CD1c-positive myeloid dendritic cell (primary cell): ENCODE measurements around the gene ERH.
"Not testable (repeated sequence)": the region's sequence is repeated elsewhere in the genome, so short reads cannot be mapped to it uniquely, and the experiment has no call there.

Experiments used
- DNase-seq: peaks from one replicate; pipeline ENCODE4 v3.0.0-alpha.2; 2016; ENCODE audit errors: extremely low spot score

ERH gene

DNA sequence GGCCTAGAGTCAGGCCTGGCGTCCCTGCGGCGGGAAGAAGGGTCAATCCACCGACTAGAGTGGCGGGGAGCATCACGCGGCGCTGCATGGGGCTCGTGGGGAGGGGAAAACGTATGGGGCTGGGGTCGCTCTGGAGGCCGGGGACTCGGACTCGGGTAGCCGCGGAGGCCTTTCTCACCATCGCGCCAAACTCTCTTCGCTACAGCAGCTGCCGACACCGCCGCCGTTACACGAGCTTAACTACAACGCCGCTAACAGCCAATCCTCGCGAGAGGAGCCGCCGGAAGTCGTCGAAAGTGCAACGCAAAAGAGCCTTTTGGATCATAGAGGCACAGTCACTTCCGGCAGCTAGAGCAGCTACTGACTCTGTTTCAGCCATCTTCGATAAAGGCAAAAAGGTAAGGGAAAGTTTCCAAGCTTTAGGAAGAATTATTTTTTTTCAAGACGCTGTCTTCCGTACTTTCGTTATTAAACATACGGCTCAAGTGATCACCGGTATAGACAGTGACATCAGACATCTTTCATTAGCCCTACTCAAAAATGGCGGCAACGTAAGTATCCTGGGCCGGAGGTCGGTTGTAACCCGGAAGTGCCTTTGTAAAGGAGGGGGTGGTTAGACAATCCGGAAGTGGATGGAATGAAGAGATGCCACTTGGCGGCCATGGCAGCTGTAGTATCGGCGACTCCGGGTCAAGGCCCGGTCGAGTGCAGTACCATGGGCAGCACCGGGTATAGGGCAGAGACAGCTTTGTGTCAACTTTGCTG is at the start of gene ERH, which contains the start of gene SLC39A9:
ERH (minus strand) TSS at position 247 of the 765 bp plus-strand sequence; CDS start at position 181, 66 bp downstream.
SLC39A9 (plus strand) TSS at position 640 of the 765 bp plus-strand sequence. CDS start 678 bp downstream, outside the sequence.
- DNase-seq = peak; percentile 99

DNA sequence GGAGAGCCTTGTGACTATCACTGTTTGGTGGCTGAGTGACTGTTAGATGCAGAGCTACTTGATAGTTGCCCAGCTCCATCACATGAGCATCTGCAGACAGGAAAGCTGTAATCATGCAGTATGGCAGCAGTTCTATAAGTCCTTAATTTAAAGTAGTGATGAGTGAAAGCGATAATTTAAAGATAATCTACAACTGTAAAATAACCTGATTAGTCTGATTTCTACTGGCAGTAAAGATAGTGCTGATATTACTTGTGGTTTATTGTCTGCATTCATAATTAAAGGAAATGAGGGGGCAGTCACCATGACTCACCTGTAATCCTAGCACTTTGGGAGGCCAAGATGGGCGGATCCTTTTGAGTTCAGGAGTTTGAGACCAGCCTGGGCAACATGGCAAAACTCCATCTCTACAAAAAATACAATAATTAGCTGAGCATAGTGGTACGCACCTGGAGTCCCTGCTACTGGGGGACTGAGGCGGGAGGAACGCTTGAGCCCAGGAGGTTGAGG is 45.3 kb upstream of the ERH start:
- DNase-seq = no peak

DNA sequence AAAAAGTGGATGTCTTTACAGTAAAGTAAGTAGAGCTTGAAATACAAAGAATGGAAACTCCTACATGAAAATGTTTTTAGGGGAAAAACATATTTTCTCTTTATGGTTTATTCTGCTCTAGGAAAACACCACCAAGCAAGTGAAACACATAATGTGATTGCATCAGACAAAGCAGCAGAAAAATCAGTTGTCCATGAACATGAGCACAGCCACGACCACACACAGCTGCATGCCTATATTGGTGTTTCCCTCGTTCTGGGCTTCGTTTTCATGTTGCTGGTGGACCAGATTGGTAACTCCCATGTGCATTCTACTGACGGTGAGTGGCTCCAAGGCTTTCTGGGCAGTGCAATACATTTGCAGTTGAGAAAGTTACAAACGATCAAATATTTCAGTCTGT is 43.8 kb upstream of the ERH start:
- DNase-seq = no peak

DNA sequence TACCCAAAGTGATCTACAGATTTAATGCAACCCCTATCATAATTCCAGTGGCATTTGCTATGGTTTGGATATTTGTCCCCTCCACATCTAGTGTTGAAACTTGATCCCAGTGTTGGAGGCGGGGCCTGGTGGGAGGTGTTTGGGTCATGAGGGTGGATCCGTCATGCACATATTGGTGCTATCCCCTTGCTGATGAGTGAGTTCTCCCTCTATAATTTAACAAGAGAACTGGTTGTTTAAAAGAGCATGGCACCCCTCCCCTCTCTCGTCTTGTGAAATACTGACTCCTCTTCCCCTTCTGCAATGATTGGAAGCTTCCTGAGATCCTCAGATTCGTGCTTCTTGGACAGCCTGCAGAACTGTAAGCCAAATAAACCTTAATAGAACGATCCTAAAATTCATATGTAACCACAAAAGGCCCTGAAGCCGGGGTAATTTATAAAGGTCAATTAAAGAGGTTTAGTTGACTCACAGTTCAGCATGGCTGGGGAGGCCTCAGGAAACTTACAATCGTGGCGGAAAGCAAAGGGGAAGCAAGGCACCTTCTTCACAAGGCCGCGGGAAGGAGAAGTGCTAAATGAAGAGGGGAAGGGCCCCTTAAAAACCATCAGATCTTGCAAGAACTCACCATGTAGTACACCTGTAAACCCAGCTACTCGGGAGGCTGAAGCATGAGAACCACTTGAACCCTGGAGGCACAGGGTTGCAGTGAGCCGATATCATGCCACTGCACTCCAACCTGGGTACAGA is 41.6 kb upstream of the ERH start:
- DNase-seq = peak; percentile 36

GRCh38 chr14:69432364-69432763 is 34.3 kb upstream of the ERH start:
- DNase-seq = no peak

DNA sequence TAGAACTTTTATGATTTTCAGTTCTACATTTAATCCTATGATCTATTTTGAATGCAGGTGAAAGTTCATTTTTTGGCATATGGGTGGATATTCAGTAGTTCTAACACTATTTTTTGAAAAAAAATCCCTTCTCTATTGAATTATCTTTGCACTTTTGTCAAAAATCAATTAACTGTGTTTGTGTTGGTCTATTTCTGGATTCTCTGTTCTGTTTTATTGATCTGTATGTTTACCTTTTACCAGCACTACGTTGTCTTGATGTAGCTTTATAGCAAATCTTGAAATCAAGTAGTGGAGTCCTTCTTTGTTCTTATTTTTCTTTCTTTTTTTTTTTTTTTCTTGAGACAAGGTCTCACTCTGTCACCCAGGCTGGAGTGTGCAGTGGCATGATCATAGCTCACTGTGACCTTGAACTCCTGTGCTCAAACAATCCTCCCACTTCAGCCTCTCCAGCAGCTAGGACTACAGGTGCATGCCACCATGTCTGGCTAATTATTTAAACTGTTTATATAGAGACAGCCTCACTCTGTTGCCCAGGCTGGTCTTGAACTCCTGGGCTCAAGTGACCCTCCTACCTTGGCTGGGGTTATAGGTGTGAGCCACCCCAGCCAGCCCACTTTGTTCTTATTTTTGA is 32.3 kb upstream of the ERH start:
- DNase-seq = no peak

GRCh38 chr14:69429643-69430042 is 31.5 kb upstream of the ERH start:
- DNase-seq = no peak

DNA sequence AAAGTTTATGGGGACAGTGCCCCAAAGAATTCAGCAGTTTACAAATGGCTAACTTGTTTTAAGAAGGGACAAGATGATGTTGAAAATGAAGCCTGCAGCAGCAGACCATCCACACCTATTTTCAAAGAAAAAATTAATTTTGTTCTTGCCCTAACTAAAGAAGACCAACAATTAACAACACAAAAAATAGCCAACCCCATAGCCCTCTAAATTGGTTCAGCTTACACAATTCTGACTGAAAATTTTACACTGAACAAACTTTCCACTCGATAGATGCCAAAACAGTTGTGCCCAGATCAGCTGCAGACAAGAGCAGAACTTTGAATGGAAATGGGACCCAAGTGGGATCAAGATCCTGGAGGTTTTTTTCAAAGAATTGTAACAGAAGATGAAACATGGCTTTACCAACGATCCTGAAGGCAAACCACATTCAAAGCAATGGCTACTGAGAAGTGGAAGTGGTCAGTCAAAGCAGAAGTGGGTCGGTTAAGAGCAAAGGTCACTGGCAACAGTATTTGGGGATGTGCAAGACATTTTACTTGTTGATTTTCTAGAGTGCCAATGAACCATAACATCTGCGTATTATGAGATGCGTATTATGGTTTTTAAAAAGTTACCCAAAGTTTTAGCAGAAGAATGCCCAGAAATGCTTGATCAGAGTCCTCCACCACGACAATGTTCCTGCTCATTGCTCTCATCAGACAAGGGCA is 30.3 kb upstream of the ERH start:
- peak; percentile 71 for DNase-seq

- DNase-seq = no peak
Observed at GRCh38 chr14:69427596-69427995, 29.5 kb upstream of the ERH start.

DNA sequence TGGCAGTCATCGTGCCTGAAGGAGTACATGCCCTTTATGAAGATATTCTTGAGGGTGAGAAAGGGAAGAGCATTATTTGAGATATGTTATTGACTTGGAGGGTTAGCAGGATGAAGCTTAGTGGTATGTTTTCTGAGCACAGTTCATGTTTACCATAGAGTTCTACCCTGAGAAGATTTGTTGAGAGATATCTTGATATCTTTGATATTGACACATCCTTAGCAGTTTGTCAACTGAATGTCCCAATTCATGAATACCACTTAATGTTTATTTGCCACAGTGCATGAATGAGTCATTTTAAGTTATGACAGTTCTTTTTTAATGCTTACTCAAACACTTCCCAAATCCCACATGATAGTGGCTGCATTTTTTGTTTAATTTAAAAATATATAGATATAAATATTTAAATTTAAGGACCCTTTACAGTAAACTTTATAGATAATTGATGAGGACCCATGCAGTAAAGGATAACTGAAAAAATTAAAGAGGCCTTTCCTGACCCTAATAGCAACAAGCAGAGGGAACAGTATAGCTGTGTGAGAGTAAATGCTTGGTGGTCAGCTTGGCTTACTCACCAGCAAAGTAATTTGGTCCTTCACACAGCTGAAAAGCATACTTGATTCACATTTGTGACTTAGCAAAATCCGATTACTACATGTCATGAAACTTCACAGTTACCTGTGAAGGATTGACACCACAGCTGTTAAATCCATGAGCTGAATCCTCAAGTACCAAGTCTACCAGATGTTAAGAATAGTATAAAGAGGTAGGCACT is 26.2 kb upstream of the ERH start:
- DNase-seq = peak; percentile 17

GRCh38 chr14:69423279-69423678 is 25.2 kb upstream of the ERH start:
- no peak for DNase-seq

DNA sequence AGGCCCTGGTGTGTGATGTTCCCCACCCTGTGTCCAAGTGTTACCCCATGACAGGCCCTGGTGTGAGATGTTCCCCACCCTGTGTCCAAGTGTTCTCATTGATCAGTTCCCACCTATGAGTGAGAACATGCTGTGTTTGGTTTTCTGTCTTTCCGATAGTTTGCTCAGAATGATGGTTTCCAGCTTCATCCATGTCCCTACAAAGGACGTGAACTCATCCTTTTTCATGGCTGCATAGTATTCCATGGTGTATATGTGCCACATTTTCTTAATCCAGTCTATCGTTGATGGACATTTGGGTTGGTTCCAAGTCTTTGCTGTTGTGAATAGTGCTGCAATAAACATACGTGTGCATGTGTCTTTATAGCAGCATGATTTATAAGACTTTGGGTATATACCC is 18.0 kb upstream of the ERH start:
- DNase-seq = not testable (repeated sequence)

DNA sequence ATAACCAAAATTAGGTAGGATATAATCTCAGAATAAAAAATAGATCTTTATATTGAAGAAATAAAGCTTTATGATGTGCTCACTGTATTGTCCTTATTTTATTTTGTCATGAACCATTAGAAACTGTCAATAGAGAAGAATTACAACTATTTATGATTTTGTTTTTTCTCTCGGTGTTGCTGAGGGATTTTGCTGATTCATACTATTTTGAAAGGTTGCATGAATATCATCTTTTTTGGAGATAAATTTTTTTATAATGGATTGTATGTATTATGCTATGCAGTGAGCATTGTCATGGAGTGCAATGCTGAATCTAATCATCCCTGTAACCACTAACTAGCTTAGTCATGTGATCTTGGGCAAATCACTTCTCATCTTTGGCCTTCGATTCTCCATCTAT is 15.4 kb upstream of the ERH start:
- DNase-seq = no peak

- peak; percentile 28 for DNase-seq
Observed at GRCh38 chr14:69408331-69408960, 10.3 kb upstream of the ERH start.

DNA sequence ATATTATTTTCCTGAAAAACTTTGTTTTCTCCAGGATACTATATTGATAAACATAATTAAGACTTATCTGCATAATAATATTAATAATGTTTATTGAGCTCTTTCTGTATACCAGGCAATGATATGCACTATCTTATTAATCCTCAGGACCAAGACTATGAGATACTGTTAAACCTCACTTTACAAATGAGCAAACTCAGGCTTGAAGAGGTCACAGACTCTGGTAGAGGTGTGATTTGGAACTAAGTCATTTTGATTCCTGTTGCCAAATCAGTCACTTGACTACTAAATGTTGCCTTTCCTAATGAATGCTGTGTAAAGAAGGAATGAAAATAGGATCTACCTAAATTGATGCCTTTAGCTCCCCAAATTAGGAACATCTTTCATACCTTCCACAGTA is 7.7 kb upstream of the ERH start:
- DNase-seq = no peak

GRCh38 chr14:69404883-69405282 is 6.8 kb upstream of the ERH start:
- DNase-seq = no peak

DNA sequence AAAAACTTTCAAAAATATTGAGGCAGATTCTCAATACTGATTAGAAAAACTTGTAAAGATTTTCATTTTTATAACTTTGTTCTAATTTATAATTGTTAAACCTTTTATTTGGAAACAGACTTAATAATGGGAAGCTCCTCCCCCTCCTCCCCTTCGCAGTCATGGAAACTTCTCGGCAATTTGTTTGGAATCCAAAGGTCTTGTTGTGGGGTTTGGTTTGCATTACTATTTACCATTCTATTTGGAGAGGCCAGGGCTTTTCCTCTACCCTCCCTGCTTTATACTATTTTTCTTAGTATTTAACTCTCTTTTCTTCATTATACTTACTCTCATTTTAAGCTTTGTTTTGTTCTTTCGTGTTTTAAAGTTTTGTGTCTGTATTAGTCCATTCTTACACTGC is 6.4 kb upstream of the ERH start:
- no peak for DNase-seq

DNA sequence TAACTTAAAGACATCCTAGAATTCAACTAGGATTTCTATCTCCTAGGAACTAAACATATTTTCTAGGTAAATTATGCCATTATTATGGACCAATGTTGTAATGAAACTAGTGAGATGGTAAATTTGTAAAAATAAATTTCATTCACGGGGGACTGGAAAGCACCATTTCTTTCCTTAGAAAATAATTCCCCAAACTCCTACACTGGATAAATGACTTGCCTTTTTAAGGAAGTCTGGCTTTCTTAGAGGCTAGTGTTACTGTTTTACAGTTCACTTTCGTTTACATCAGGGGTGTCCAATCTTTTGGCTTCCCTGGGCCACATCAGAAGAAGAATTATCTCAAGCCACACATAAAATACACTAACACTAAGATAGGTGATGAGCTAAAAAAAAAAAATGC is 3.7 kb upstream of the ERH start:
- peak; percentile 28 for DNase-seq

GRCh38 chr14:69400154-69400553 is 2.1 kb upstream of the ERH start:
- DNase-seq = no peak

GRCh38 chr14:69399750-69400149 is 1.7 kb upstream of the ERH start:
- DNase-seq = no peak

DNA sequence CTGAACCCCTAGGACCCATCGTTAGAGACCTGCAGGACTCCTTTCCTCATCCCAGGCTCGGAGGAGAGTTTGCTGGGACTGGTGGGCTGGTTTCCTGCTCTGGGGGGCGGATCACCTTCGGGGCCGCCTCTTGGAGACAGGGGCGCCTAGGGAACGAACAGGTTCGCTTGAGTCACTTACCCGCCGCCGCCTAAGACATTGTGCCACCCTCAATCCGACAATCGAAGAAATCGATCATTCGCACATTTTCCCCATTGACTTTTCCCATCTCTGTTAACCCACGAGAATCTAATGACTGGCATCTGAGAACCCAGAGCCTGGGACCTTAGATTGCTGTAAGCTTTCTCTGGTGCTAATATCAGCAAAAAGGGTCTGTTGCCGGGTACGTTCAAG is 715 bp upstream of the ERH start:
- no peak for DNase-seq
